H7 (cell line): Measurements from ENCODE around the gene USP6NL. TPM values are rescaled to one million over a fixed set of nuclear protein-coding genes. Genes with fewer than 3 reads are reported as not detected.

Experiments
- DNase-seq: peaks from one replicate; pipeline ENCODE4 v3.0.0; 2012
- H3K27me3 ChIP-seq: 2 replicates; pipeline ENCODE4 v1.6.0; 2011; ENCODE audit warnings: mild to moderate bottlenecking, low read length; ENCODE audit not compliant: control insufficient read depth, insufficient read depth
- H3K36me3 ChIP-seq: replicated peaks from 2 replicates; pipeline ENCODE4 v1.5.1; 2011; ENCODE audit warnings: low read length; ENCODE audit not compliant: control insufficient read depth, insufficient read depth
- H3K4me3 ChIP-seq: 2 replicates; pipeline ENCODE4 v1.5.1; 2011; ENCODE audit warnings: low read depth, mild to moderate bottlenecking, control low read depth, low read length, moderate library complexity; ENCODE audit not compliant: insufficient read depth
- total RNA-seq: library from RNA; depleted of rRNA; stranded (reverse); fragments of >200 nt; shearing (Covaris generic); gene quantifications from 2 replicates; pipeline ENCODE4 v1.2.3, GENCODE V29; 2014

Gene USP6NL
- total RNA-seq, 1 experiment from 2014 or later: 15.9 TPM

- DNase-seq: no peak
- Histone ChIP-seq H3K36me3 (no peaks in the 10 kb centered on the region), H3K4me3 (no peak overlapping the region), H3K27me3 (no peaks in the 10 kb centered on the region)
Measured at GRCh38 chr10:11536228-11536627, 75.2 kb downstream of the USP6NL start.

GRCh38 chr10:11535346-11535959 lies 76.0 kb downstream of the USP6NL start:
- H3K27me3 ChIP-seq: no peaks in the 10 kb centered on the region
- H3K36me3 ChIP-seq: no peaks in the 10 kb centered on the region
- no peak for DNase-seq
- no peak overlapping the region for H3K4me3 ChIP-seq

GRCh38 chr10:11533328-11533781 lies 78.1 kb downstream of the USP6NL start:
- Histone ChIP-seq H3K36me3 (no peaks in the 10 kb centered on the region), H3K27me3 (no peaks in the 10 kb centered on the region)
- DNase-seq: no peak

GRCh38 chr10:11532306-11532705 lies 79.1 kb downstream of the USP6NL start:
- no peak for DNase-seq
- H3K4me3 ChIP-seq: no peak overlapping the region
- no peaks in the 10 kb centered on the region for H3K36me3 ChIP-seq
- no peaks in the 10 kb centered on the region for H3K27me3 ChIP-seq

More at GRCh38 chr10:11533328-11533781, 78.1 kb downstream of the USP6NL start:
- no peak overlapping the region for H3K4me3 ChIP-seq

GRCh38 chr10:11530806-11531205 lies 80.6 kb downstream of the USP6NL start:
- no peaks in the 10 kb centered on the region for H3K36me3 ChIP-seq
- no peak for DNase-seq
- no peak overlapping the region for H3K4me3 ChIP-seq
- no peaks in the 10 kb centered on the region for H3K27me3 ChIP-seq

GRCh38 chr10:11529276-11529903 lies 82.1 kb downstream of the USP6NL start:
- Histone ChIP-seq H3K27me3 (no peaks in the 10 kb centered on the region), H3K36me3 (no peaks in the 10 kb centered on the region), H3K4me3 (no peak overlapping the region)
- no peak for DNase-seq

- no peak for DNase-seq
- Histone ChIP-seq H3K36me3 (no peaks in the 10 kb centered on the region), H3K27me3 (no peaks in the 10 kb centered on the region), H3K4me3 (no peak overlapping the region)
Measured at GRCh38 chr10:11528286-11528685, 83.2 kb downstream of the USP6NL start.

- Histone ChIP-seq H3K36me3 (no peaks in the 10 kb centered on the region), H3K27me3 (no peaks in the 10 kb centered on the region), H3K4me3 (no peak overlapping the region)
- DNase-seq: no peak
Measured at GRCh38 chr10:11527691-11528255, 83.7 kb downstream of the USP6NL start.

- Histone ChIP-seq H3K4me3 (no peak overlapping the region), H3K27me3 (no peaks in the 10 kb centered on the region), H3K36me3 (no peaks in the 10 kb centered on the region)
- DNase-seq: no peak
Measured at GRCh38 chr10:11527068-11527467, 84.4 kb downstream of the USP6NL start.

- H3K36me3 ChIP-seq: no peaks in the 10 kb centered on the region
- no peak for DNase-seq
- H3K27me3 ChIP-seq: no peaks in the 10 kb centered on the region
- no peak overlapping the region for H3K4me3 ChIP-seq
Measured at GRCh38 chr10:11525503-11525902, 85.9 kb downstream of the USP6NL start.

GRCh38 chr10:11522821-11523245 lies 88.6 kb downstream of the USP6NL start:
- no peak for DNase-seq

GRCh38 chr10:11521860-11522259 lies 89.6 kb downstream of the USP6NL start:
- no peaks in the 10 kb centered on the region for H3K36me3 ChIP-seq
- H3K4me3 ChIP-seq: no peak overlapping the region
- DNase-seq: no peak
- no peaks in the 10 kb centered on the region for H3K27me3 ChIP-seq

More at GRCh38 chr10:11522821-11523245, 88.6 kb downstream of the USP6NL start:
- Histone ChIP-seq H3K36me3 (no peaks in the 10 kb centered on the region), H3K4me3 (no peak overlapping the region), H3K27me3 (no peaks in the 10 kb centered on the region)

- no peaks in the 10 kb centered on the region for H3K27me3 ChIP-seq
- H3K4me3 ChIP-seq: no peak overlapping the region
- no peaks in the 10 kb centered on the region for H3K36me3 ChIP-seq
- no peak for DNase-seq
Measured at GRCh38 chr10:11520892-11521291, 90.6 kb downstream of the USP6NL start.

- Histone ChIP-seq H3K4me3 (no peak overlapping the region), H3K27me3 (no peaks in the 10 kb centered on the region), H3K36me3 (no peaks in the 10 kb centered on the region)
- no peak for DNase-seq
Measured at GRCh38 chr10:11517150-11517549, 94.3 kb downstream of the USP6NL start.

- H3K27me3 ChIP-seq: no peaks in the 10 kb centered on the region
- DNase-seq: no peak
- no peak overlapping the region for H3K4me3 ChIP-seq
- no peaks in the 10 kb centered on the region for H3K36me3 ChIP-seq
Measured at GRCh38 chr10:11516431-11516746, 95.1 kb downstream of the USP6NL start.
